Epithelial cell of proximal tubule (primary cell): ENCODE results near the gene CRTC3. TPM values are rescaled to one million over a fixed set of nuclear protein-coding genes. Genes with fewer than 3 reads are reported as not detected.

Source experiments
- DNase-seq: peaks from one replicate; pipeline ENCODE4 v3.0.0-alpha.2; 2011; ENCODE audit warnings: low read depth
- H3K4me3 ChIP-seq: 2 replicates; pipeline ENCODE4 v1.5.1; 2011; ENCODE audit warnings: low read depth, mild to moderate bottlenecking, low read length
- total RNA-seq: library from RNA; depleted of rRNA; stranded (reverse); fragments of >200 nt; gene quantifications from 2 replicates; pipeline ENCODE4 v1.2.3, GENCODE V29; 2015
- TF ChIP-seq, protein P1 (sequence below): conservative IDR thresholded peaks from 2 replicates; pipeline ENCODE4 v1.5.1; 2012; ENCODE audit warnings: low read depth, mild to moderate bottlenecking, low read length

The CRTC3 gene
- total RNA-seq, 1 donor from 2014 or later = 7.1 TPM

DNA sequence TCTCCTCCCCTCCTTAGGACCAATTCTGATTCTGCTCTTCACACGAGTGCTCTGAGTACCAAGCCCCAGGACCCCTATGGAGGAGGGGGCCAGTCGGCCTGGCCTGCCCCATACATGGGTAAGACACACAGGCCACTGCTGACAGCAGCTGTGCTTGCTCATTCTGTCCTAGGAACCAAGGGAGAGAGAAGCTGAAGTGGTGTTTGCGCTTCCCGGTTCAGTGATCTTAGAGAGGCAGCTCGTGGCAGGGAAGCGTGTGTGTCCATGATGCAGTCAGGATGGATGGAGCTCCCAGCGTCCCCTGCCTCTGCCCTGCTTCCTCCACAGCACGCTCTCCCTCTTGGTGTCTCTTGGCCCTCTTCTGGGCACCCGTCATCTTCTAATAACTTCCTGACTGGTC is 77.6 kb downstream of the CRTC3 start:
- TF ChIP-seq, protein P1, sequence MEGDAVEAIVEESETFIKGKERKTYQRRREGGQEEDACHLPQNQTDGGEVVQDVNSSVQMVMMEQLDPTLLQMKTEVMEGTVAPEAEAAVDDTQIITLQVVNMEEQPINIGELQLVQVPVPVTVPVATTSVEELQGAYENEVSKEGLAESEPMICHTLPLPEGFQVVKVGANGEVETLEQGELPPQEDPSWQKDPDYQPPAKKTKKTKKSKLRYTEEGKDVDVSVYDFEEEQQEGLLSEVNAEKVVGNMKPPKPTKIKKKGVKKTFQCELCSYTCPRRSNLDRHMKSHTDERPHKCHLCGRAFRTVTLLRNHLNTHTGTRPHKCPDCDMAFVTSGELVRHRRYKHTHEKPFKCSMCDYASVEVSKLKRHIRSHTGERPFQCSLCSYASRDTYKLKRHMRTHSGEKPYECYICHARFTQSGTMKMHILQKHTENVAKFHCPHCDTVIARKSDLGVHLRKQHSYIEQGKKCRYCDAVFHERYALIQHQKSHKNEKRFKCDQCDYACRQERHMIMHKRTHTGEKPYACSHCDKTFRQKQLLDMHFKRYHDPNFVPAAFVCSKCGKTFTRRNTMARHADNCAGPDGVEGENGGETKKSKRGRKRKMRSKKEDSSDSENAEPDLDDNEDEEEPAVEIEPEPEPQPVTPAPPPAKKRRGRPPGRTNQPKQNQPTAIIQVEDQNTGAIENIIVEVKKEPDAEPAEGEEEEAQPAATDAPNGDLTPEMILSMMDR = no peak
- no peak overlapping the region for H3K4me3 ChIP-seq
- DNase-seq = no peak

DNA sequence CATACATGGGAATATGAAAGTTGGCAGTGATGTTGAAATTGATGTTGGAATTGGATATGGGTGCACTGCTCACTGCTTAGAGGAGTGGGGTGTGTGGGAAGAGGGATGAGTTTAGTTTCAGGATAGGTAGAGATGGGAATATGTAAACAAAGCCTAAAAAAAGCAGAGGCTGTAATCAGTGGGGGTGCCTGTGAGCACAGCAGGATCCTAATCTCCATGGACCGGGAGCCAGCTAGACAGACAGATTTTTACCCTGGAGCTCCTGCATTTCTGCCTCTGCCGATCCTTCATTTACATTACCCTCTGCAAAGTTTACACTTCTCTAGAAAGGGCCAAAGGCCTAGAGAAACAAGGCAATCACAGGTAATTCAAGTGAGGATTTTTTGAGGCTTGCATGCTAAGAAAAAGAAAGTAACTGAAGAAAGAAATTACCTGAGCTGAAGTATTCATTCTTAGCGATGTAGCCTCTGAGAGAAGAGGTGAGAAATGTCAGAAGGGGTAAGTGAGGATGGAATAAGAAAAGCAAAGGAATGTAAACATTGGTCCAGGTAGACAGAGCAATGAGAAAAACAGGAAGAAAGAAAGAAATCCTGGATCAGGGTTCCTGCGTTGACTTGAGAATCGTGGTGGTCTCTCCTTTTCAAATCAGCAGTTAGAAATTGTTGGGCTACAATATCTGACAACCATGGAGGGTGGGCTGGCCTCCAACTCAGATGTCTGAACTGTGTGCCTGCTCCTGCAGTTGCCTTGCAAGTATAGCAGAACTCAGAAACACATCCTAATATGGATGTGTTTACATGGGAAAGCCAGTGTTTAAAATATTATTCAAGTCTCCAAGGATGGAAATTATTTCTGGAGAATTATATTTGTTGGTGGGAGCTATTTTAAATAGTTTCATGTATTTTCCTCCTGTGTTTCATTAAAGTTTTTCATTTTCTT is 79.8 kb downstream of the CRTC3 start:
- no peak for DNase-seq
- H3K4me3 ChIP-seq = no peak overlapping the region
- TF ChIP-seq, protein P1 = no peak

DNA sequence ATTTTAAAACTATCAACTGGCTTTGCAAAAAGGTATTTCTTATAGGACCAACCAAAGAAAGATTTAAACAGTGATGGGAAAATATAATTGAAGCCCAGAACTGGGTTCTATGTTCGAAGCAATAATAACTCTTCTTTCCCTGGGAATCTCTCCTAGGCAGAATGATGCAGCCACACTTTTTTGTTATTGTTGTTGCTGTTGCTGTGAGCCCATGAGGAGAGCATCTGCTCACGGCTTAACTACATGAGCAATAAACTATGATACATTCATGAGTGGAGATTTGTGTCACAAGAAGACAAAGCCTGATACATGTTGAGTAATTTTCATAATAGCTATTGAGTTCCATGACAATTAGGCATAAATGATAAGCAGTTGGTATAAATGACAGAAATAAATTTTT is 80.5 kb downstream of the CRTC3 start:
- TF ChIP-seq, protein P1 = no peak
- DNase-seq = no peak
- H3K4me3 ChIP-seq = no peak overlapping the region

DNA sequence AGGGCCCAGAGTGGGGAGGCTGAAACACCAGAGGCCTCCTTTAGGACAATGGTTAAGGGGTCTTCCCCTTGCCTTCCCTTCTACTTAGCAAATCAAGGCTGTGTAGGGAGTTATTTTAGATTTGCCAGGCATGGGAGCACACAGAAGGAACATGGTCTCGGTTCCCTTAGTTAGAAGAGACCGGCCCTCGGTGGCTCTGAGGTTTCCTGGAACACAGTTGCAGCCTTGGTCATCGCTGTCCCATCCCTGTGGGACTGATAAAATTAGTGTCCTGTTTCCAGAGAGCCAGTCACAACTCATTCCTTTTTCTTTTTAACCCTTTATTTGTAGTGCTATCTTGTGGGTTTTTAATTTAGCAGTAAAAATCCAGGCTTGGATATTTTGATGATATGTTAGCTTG is 81.4 kb downstream of the CRTC3 start:
- TF ChIP-seq, protein P1 = no peak
- no peak overlapping the region for H3K4me3 ChIP-seq
- DNase-seq = no peak

DNA sequence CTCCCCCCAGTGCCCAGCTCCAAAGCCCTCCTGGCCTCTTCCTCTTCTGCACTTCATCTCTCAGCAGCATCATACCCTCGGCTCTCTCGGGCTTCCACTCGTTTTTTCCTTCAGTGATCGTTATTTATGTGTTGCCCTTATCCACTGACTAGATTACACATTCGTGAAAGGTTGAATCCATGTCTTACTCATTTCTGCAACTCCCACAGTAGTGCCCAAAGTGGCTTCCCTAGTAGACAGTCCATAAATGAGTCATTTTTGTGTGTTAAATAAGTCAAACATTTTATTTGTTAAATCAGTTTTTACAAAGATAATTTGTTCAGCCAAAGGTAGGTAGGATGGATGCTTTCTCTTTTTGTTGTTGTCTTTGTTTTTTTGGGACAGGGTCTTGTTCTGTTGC is 87.4 kb downstream of the CRTC3 start:
- TF ChIP-seq, protein P1 = no peak
- H3K4me3 ChIP-seq = no peak overlapping the region
- no peak for DNase-seq

DNA sequence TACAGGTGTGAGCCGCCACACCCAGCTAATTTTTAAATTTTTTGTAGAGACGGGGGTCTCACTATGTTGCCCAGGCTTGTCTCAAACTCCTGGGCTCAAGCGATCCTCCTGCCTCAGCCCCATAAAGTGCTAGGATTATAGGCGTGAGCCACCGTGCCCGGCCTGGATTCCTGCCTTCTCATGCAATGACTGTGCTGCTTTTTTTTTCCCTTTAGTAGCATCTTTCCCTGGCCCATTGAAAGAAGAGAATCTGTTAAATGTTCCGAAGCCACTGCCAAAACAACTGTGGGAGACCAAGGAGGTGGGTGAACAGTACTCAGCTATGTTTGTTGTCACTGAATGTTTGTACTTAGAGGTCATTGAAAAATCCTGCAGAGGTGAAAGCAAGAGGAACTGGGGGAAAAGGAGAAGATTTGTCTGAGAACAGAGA is 88.0 kb downstream of the CRTC3 start:
- no peak overlapping the region for H3K4me3 ChIP-seq
- no peak for DNase-seq
- TF ChIP-seq, protein P1 = no peak
